Stomach (tissue), 9 donors: ENCODE results near the gene KIAA1671. TPM values are rescaled to one million over a fixed set of nuclear protein-coding genes. Genes with fewer than 3 reads are reported as not detected.

Experiments
- DNase-seq, 2 donors: peaks; one replicate each; pipeline versions ENCODE4 v3.0.0 to v3.0.0-alpha.2; 2013 to 2019
- H3K27ac ChIP-seq, 5 donors: fragments of 200-600 bp in 4 of 5; sonication (generic) in 4 of 5; one replicate each; pipeline ENCODE4 v1.5.1; 2013 to 2019; ENCODE audit warnings: mild to moderate bottlenecking in 1 of 5, moderate library complexity in 1 of 5
- H3K27me3 ChIP-seq, 3 donors: fragments of 200-600 bp; sonication (generic); one replicate each; pipeline ENCODE4 v1.5.1; 2017 to 2019; ENCODE audit warnings: mixed run types in 1 of 3
- H3K36me3 ChIP-seq, 4 donors: fragments of 200-600 bp; sonication (generic); 1 replicate in 3 of 4; 2 replicates in 1 of 4; pipeline ENCODE4 v1.5.1; 2016 to 2019
- H3K4me1 ChIP-seq, 4 donors: fragments of 200-600 bp; sonication (generic); one replicate each; pipeline ENCODE4 v1.5.1; 2016 to 2019
- H3K4me3 ChIP-seq, 4 donors: fragments of 200-600 bp; sonication (generic) in 3 of 4; one replicate each; pipeline ENCODE4 v1.5.1; 2016 to 2019; ENCODE audit warnings: mild to moderate bottlenecking in 1 of 4
- H3K9me3 ChIP-seq, 4 donors: fragments of 200-600 bp; sonication (generic); one replicate each; pipeline ENCODE4 v1.5.1; 2016 to 2019
- EP300 ChIP-seq: sonication (generic); formaldehyde crosslinking; IDR thresholded peaks from one replicate; pipeline ENCODE4 v1.6.1; 2017; ENCODE audit warnings: antibody characterized with exemption
- POLR2A ChIP-seq, 4 donors: fragments of 450-650 bp; IDR thresholded peaks; one replicate each; pipeline ENCODE4 v1.6.1; 2016; ENCODE audit warnings: antibody characterized with exemption in 4 of 4, control low read depth in 2 of 4, mild to moderate bottlenecking in 1 of 4, moderate library complexity in 1 of 4
- POLR2AphosphoS5 ChIP-seq, 3 donors: sonication (generic); formaldehyde crosslinking; IDR thresholded peaks; one replicate each; pipeline ENCODE4 v1.6.1; 2016; ENCODE audit warnings: antibody characterized with exemption in 3 of 3
- WGBS, 5 donors: extraction: QIAGEN DNeasy Blood & Tissue Kit in 3 of 5; methylation state at CpG; one replicate each; pipeline versions ENCODE4 v1.1.5 to v1.1.7; 2013 to 2018; 5-methylcytosine and 5-hydroxymethylcytosine counted together
- intact Hi-C: fragments of 100-400 bp; cut with DNase I; formaldehyde crosslinking; loops from one replicate; pipeline ENCODE4 v1.15.1; 2023; ENCODE audit warnings: low total_unique reads
- polyA plus RNA-seq, 3 donors: library from polyadenylated mRNA; stranded (reverse); fragments of 200-250 nt; gene quantifications; one replicate each; pipeline ENCODE4 v1.2.3, GENCODE V29; 2013
- total RNA-seq, 5 donors: library from RNA; depleted of rRNA; stranded (reverse); fragments of >200 nt; gene quantifications; one replicate each; pipeline versions ENCODE4 v1.1.0 to v1.2.3, GENCODE V29; 2014 to 2016
- TF ChIP-seq, protein P1 (sequence below), 7 experiments: fragments of 450-650 bp in 4 of 7; fragments of 200-600 bp in 3 of 7; sonication (generic) in 3 of 7; IDR thresholded peaks; one replicate each; pipeline ENCODE4 v1.5.1; 2016 to 2019; ENCODE audit warnings: antibody characterized with exemption in 7 of 7, control low read depth in 2 of 7, mild to moderate bottlenecking in 1 of 7
- donor health status: healthy with polysubstance abuse.
- donor health status: Bipolar disorder and iron deficiency.
- donor health status: healthy.

The KIAA1671 gene
- total and polyA plus RNA-seq, 8 donors = 5.7 to 80.5 (median 32.5) TPM

DNA sequence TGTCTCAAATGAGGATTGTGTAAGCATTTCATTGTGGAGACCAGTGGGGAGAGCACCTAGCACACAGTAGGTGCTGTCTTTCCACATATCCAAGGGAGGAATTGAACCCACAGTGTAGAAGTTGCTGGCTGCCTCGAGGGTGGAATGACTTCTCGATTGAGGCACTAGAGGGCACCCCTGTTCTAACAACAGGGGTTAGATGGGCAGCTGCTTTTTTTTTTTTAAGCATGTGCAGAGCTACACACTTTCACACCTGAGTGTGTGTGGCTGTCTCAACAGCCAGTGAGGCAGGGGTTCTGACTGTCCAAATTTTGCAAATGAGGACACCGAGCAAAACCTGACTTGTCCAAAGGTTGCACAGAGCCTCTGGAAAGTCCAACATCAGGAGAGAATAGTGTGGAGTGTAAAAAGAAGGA, 128.9 kb downstream of the KIAA1671 start:
- Histone ChIP-seq H3K4me1 (peaks cover 10 to 29% (median 17%) of the 10 kb centered on the region in 4 donors), H3K4me3 (no peak overlapping the region), H3K9me3 (no peaks in the 10 kb centered on the region), H3K27ac (no peak overlapping the region), H3K27me3 (no peaks in the 10 kb centered on the region), H3K36me3 (no peaks in the 10 kb centered on the region)
- 11 to 26% (median 17%) methylated on average over 3 of the region's 3 CpGs for WGBS, 5 donors
- DNase-seq = peak; percentile 57 to 70
- TF ChIP-seq POLR2A (IDR thresholded peaks at IDR 0.05) = no peak
- TF ChIP-seq, protein P1, sequence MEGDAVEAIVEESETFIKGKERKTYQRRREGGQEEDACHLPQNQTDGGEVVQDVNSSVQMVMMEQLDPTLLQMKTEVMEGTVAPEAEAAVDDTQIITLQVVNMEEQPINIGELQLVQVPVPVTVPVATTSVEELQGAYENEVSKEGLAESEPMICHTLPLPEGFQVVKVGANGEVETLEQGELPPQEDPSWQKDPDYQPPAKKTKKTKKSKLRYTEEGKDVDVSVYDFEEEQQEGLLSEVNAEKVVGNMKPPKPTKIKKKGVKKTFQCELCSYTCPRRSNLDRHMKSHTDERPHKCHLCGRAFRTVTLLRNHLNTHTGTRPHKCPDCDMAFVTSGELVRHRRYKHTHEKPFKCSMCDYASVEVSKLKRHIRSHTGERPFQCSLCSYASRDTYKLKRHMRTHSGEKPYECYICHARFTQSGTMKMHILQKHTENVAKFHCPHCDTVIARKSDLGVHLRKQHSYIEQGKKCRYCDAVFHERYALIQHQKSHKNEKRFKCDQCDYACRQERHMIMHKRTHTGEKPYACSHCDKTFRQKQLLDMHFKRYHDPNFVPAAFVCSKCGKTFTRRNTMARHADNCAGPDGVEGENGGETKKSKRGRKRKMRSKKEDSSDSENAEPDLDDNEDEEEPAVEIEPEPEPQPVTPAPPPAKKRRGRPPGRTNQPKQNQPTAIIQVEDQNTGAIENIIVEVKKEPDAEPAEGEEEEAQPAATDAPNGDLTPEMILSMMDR (IDR thresholded peaks at IDR 0.05) = peak in 5 of 7 experiments; percentile 34 to 67 (median 55)
- intact Hi-C loops = no loop called here

DNA sequence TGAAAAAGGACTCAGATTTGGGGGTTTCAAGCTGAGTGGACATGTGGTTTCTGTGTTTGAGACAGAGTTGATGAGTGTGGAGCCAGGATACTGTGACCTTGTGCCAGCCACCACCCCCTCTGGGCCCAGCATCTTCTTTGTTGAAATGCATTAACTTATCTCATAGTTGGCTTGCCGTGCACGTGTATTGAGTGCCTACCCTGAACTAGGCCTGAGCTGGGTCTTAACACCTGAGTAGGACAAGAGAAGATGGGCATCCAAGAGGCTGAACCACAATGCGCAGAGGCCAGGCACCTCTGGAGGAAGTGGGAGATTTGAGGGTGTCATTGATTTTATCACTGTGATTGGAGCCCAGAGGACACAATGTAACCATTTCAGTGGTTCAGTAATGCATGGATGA, 129.6 kb downstream of the KIAA1671 start:
- Histone ChIP-seq H3K4me3 (no peak overlapping the region), H3K27me3 (no peaks in the 10 kb centered on the region), H3K36me3 (no peaks in the 10 kb centered on the region), H3K4me1 (peaks cover 15 to 34% (median 20%) of the 10 kb centered on the region in 4 donors), H3K9me3 (no peaks in the 10 kb centered on the region), H3K27ac (no peak overlapping the region)
- TF ChIP-seq POLR2A (IDR thresholded peaks at IDR 0.05) = no peak
- TF ChIP-seq EP300 = no peak
- TF ChIP-seq, protein P1 (IDR thresholded peaks at IDR 0.05) = no peak
- DNase-seq = no peak
- intact Hi-C loops = no loop called here
- WGBS, 5 donors = 69 to 91% (median 82%) methylated on average over 3 of the region's 3 CpGs

DNA sequence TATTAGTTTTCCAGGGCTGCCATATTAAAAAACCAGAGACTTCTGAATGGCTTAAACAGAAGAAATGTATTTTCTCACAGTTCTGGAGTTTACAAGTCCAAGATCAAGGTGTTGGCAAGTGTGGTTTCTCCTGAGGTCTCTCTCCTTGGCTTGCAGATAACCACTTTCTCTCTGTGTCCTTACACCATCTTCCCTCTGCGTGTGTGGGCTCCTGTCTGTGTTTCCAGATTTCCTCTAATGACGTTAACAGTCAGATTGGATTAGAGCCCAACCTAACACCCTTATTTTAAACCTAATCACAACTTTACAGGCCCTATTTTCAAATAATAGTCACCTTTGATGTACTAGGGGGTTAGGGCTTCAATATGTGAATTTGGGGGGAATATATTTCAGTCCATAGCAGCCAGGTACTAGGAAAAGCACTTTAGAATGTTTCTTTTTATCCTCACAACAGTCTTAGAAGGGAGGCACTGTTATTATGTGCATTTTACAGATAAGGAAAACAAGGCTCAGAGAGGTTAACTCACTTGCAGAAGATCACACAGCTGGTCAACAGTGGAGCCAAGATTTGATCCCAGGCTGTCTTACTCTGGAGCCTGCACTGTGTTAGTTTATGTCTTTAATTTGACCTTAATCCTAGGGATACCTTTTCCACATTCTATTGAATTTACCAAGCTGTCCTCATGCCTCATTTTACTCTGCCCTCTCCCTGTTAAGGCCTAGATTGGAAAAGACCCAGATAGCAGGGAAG, 130.7 kb downstream of the KIAA1671 start:
- WGBS, 5 donors = 53 to 75% (median 59%) methylated on average over 2 of the region's 2 CpGs
- intact Hi-C loops = no loop called here
- H3K27me3 ChIP-seq = no peaks in the 10 kb centered on the region
- H3K4me1 ChIP-seq = peaks cover 15 to 34% (median 20%) of the 10 kb centered on the region in 4 donors
- no peaks in the 10 kb centered on the region for H3K9me3 ChIP-seq
- H3K36me3 ChIP-seq = no peaks in the 10 kb centered on the region
- TF ChIP-seq, protein P1 (IDR thresholded peaks at IDR 0.05) = no peak
- TF ChIP-seq POLR2AphosphoS5 (IDR thresholded peaks at IDR 0.05) (no peak), EP300 (no peak), POLR2A (IDR thresholded peaks at IDR 0.05) (no peak)
- DNase-seq = no peak
- H3K4me3 ChIP-seq = no peak overlapping the region
- no peak overlapping the region for H3K27ac ChIP-seq

DNA sequence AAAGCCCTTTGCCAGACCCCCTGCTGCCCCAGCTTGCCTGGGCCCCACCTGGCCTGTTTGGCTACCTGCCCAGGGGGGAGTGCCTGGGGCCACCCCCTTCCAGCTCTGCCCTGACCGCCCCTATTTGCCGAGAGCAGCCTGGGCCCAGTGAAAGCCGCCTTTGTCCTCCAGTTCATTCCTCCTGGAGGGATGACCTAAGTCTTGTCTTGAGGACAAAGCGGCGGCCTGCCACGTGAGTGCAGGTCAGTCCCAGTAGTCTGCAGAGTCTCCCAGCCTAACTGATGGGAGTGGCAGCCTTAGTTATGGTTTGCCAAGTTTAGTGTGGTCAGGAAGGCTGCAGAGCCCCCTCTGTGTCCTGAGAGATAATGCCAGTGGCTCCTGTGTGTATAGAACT, 131.3 kb downstream of the KIAA1671 start:
- no peaks in the 10 kb centered on the region for H3K36me3 ChIP-seq
- intact Hi-C loops = no loop called here
- H3K4me1 ChIP-seq = peaks cover 15 to 34% (median 20%) of the 10 kb centered on the region in 4 donors
- H3K27me3 ChIP-seq = no peaks in the 10 kb centered on the region
- no peak overlapping the region for H3K27ac ChIP-seq
- TF ChIP-seq EP300 (no peak), POLR2AphosphoS5 (IDR thresholded peaks at IDR 0.05) (no peak), POLR2A (IDR thresholded peaks at IDR 0.05) (no peak)
- TF ChIP-seq, protein P1 (IDR thresholded peaks at IDR 0.05) = no peak
- 53 to 70% (median 55%) methylated on average over 3 to 6 of the region's 6 CpGs for WGBS, 5 donors
- no peak overlapping the region for H3K4me3 ChIP-seq
- H3K9me3 ChIP-seq = no peaks in the 10 kb centered on the region
- DNase-seq = peak in 1 of 2 donors; percentile 74
